AG20443 (cell line): ENCODE results near the gene MST1.
"Not testable (repeated sequence)": the region's sequence is repeated elsewhere in the genome, so short reads cannot be mapped to it uniquely, and the experiment has no call there.

Source experiments
- DNase-seq: peaks from one replicate; pipeline ENCODE4 v3.0.0; 2012; ENCODE audit warnings: low spot score, mixed read lengths

MST1 gene

GRCh38 chr3:49700453-49701128 lies 11.3 kb upstream of the MST1 start:
- no peak for DNase-seq

- DNase-seq, result no peak
These were observed 10.7 kb upstream of the MST1 start for GRCh38 chr3:49700014-49700413.

DNA sequence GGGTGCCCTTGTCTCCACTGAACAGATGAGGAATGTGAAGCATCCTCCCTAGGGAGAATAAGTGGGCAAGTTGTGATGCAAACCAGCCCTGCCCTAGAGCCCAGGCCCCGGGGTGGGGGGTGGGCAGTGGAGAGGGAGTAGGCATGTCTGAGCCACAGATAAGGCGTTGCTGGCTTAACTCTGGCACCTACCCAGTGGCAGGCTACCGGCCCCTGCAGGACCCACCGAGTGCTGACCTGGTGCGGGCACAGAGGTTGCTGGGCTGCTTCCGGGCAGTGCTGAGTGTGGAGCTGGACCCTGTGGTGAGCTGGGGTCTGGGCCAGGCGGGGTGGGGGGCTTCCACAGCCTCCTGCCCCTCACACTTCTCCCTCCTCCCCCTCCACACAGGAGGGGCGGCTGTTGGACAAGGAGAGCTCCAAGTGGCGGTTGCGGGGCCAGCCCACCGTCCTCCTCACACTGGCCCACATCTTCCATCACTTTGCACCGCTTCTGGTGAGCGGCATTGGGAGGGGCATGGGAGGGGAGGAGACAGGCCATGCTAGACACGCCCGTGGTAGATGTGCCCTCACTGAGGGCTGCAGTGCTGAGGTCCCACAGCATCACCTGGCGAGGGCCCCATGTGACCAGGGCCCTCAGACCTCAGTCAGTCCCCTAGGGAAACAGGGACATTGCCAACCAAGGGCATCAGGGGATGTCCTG lies 10.2 kb upstream of the MST1 start:
- no peak for DNase-seq

- not testable (repeated sequence) for DNase-seq
These were observed 6.2 kb upstream of the MST1 start for GRCh38 chr3:49695350-49696015.

- not testable (repeated sequence) for DNase-seq
These were observed 5.3 kb upstream of the MST1 start for GRCh38 chr3:49694409-49695070.

DNA sequence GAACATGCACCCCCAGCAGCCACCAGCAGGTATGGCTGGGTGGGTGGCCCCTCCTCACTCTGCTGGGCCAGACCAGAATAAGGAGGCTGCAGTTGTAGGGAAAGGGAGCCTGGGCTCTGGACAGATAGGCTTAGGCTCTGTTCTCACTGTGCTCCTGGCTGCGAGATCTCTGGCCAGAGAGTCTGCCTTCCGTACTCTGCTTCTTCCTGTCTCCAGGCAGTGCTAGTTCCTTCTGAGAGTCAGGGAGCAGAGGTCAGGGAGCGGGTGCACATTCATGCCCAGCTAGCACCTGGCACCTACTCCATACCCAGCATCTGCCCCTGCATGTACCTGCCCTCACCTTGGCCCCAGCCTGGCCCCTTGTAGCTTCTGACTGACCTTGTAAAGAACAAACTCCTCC lies 2.2 kb upstream of the MST1 start:
- DNase-seq, result not testable (repeated sequence)

- not testable (repeated sequence) for DNase-seq
These were observed 1.6 kb upstream of the MST1 start for GRCh38 chr3:49690856-49691255.

GRCh38 chr3:49689908-49690624 lies 792 bp upstream of the MST1 start:
- DNase-seq, result not testable (repeated sequence)

GRCh38 chr3:49688338-49689045 lies 782 bp downstream of the MST1 start:
- DNase-seq, result not testable (repeated sequence)

- DNase-seq, result not testable (repeated sequence)
These were observed 1.9 kb downstream of the MST1 start for GRCh38 chr3:49687424-49687795.

GRCh38 chr3:49686769-49687423 lies 2.4 kb downstream of the MST1 start:
- not testable (repeated sequence) for DNase-seq

DNA sequence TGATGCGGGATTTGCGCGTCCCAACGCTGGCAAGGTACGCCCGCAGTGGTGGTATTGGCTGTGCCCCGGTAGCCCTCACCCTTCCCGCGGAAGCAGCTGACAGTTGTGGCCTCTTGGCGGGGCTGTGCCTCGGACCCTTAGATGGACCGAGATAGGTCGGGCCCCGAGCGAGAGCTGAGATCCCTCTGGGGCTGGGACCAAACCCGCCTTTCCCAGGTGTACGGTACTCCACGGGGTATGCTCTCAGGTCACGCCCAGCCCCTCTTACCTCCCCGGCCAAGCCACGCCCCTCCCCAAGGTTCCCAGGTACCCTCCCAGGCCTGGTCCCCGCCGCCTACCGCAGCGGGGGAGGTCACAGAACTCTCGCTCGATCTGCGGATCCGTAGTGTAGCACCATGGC lies 2.9 kb downstream of the MST1 start:
- DNase-seq, result not testable (repeated sequence)

DNA sequence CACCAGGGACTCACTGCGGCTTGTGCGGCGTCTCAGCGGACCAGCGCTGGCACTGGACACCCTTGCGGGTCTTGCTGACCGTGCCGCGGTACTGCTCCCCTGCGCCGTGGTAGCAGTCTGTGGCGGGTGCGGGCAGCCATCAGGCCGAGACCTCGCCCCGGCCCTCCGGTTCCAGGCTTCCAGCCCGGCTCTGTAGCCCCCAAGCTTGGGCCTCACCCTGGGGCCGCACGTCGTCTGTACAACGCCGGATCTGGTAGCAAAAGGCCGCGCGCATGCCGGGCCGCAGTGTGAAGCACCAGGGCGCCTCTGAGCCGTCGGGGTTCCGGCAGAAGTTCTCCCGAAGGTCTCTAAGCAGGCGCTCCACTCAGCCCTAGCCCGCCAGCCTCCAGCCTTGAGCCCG lies 3.4 kb downstream of the MST1 start:
- not testable (repeated sequence) for DNase-seq

DNA sequence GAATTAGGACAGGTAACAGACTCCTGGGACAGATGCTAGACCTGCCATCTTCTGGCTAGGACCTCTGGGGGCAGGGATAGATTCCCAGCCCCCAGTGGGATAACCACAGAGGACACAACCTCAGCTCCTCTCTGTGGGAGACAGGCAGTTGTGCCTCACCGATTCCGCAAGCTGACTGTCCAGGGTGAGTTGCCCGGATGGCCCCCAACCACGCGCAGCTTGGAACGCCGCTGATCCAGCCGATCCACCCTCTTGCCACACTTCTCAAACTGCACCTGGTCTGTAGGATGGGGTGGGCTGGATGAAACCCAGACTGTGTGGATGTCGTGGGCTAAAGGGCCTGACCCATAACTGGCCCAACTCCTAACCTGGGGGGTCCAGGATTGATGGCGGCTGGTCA lies 4.2 kb downstream of the MST1 start:
- not testable (repeated sequence) for DNase-seq

DNA sequence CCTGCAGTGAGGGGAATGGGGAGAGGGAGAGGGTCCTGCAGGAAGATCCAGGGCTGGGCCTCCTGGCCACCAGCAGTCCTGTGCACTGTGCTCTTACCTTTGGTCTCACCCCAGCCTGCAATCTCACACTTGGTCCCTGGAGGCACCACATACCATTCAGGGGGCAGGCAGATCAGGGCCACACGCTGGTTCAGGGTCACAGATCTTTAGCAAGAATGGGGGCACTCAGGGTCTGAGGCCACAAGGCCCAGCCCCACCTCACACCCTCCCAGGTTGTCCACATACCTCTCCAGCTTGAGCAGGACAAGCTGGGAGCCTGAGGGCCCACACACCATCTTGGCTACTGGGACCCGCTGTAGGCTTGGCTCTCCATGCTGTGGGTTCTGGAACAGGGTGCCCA lies 4.8 kb downstream of the MST1 start:
- not testable (repeated sequence) for DNase-seq

DNA sequence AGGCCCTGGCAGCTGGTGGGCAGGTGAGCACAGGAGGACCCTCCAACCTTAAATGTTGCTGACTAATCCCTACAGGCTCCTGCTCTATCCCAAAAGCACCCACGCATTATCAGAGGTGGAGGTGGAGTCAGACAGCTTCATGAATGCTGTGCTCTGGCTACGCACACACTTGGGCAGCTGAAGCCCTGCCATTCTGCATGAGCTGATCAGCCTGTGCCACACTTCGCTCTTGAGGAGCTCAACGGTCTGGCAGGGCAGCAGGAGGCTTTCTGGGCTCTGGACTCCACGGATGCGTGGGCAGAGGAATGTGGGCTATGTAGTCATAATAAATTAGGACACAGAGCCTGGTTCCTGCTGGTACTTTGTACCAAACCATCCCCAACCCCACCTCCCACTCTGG lies 6.1 kb downstream of the MST1 start:
- no peak for DNase-seq

- no peak for DNase-seq
These were observed 7.7 kb downstream of the MST1 start for GRCh38 chr3:49681543-49681942.

- DNase-seq, result no peak
These were observed 8.1 kb downstream of the MST1 start for GRCh38 chr3:49681232-49681522.

- no peak for DNase-seq
These were observed 8.6 kb downstream of the MST1 start for GRCh38 chr3:49680493-49681231.

DNA sequence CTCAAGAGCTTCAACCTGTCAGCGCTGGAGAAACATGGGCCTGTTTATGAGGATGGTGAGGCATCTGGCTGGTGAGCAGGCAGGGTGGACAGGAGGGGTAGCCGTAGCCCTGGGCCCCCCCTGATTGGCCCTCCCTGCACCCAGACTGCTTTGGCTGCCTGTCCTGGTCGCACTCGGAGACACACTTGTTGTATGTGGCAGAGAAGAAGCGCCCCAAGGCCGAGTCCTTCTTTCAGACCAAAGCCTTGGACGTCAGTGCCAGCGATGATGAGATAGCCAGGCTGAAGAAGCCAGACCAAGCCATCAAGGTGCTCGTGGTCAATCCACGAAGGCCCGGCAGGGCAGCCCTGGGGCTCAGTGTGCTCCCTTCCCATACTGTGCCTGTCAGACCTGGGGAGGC lies 13.4 kb downstream of the MST1 start:
- DNase-seq, result no peak
